ENCODE measurements around the gene CELSR2. TPM values are rescaled to one million over a fixed set of nuclear protein-coding genes. Genes with fewer than 3 reads are reported as not detected.

The CELSR2 gene
- total and polyA plus RNA-seq, 2 of the 8 experiments (the other 6 are each of a cell fraction or from before 2014, with no cell fraction given) = 12.0 to 27.7 TPM

DNA sequence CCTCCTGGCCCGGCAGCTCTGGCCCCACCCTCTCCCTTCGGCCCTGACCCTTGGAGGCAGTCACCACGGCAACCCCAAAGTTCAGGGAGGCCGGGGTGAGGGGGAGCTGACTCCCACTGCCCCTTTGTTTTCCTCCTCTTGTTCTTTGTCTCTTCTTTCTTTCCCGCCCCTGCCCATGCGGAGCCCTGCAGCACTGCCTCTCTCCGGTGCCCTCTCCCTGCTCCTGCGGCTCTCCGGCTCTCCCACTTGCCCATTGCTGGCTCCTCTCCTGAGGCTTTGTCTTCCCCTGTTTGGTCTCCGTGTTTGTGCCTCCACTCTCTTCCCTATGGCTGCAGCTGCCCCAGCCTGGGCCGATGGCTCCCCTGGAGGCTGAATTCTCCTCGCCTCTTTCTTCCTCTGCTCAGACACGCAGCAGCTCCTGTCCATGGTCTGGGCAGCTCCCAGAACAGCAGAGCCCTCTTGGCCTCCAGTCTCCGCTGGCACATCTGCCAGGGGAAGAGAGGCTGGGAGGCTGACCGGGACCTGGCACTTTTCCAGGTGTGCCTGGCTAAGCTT, 5.8 kb downstream of the CELSR2 start (continued):
- TF ChIP-seq, protein P1, sequence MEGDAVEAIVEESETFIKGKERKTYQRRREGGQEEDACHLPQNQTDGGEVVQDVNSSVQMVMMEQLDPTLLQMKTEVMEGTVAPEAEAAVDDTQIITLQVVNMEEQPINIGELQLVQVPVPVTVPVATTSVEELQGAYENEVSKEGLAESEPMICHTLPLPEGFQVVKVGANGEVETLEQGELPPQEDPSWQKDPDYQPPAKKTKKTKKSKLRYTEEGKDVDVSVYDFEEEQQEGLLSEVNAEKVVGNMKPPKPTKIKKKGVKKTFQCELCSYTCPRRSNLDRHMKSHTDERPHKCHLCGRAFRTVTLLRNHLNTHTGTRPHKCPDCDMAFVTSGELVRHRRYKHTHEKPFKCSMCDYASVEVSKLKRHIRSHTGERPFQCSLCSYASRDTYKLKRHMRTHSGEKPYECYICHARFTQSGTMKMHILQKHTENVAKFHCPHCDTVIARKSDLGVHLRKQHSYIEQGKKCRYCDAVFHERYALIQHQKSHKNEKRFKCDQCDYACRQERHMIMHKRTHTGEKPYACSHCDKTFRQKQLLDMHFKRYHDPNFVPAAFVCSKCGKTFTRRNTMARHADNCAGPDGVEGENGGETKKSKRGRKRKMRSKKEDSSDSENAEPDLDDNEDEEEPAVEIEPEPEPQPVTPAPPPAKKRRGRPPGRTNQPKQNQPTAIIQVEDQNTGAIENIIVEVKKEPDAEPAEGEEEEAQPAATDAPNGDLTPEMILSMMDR (IDR thresholded peaks at IDR 0.05; ENCODE audit: control extremely low read depth in 1 of 3, insufficient read depth in 1 of 3, low read depth in 1 of 3, low read length in 3 of 3) = peak in 1 of 3 experiments; percentile 40; a peak in 1 of 4 replicates
- TF ChIP-seq CREB1 (IDR thresholded peaks at IDR 0.05) = no peak
- TF ChIP-seq MAX (IDR thresholded peaks at IDR 0.05) = peak; percentile 53

Measured in H1 (cell line).